DND-41 (cell line): ENCODE data around the gene MYLK4.

Source experiments
- EZH2 ChIP-seq: IDR thresholded peaks from 3 replicates; pipeline ENCODE4 v1.6.1; 2012; ENCODE audit warnings: borderline replicate concordance, low read depth, mild to moderate bottlenecking, moderate library complexity, low read length, inconsistent platforms; ENCODE audit not compliant: severe bottlenecking
- TF ChIP-seq, protein P1 (sequence below): IDR thresholded peaks from 2 replicates; pipeline ENCODE4 v1.5.1; 2012; ENCODE audit warnings: borderline replicate concordance, low read length, moderate library complexity, mild to moderate bottlenecking; ENCODE audit not compliant: poor library complexity, severe bottlenecking; ENCODE audit errors: extremely low read depth

DNA sequence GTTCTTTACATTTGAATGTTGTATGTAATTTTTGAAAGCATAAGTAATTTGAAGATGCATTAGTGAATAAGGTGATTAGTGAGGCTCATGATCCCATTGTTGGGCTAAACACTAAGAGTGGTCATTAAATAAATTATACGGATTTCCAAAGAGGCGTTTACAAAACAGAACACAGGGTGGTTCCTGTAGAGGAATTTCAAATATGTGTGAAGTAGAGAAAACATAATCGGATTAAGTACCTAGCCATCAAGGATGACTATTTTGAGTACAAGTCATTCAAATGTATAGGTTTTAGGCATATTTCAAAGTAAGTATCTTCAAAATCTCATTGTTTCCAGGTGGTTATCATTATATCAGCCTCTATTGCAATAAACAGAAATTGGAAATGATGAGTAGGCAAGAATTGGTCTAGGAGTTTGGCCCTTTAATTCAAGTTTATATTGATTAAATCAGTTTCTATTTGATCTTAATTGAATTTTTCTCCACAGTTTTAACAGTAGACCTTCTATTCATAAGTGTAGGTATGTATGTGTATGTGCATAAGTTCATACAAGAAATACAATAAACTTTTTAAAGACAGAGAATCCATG is 94.8 kb downstream of the MYLK4 start:
- TF ChIP-seq, protein P1, sequence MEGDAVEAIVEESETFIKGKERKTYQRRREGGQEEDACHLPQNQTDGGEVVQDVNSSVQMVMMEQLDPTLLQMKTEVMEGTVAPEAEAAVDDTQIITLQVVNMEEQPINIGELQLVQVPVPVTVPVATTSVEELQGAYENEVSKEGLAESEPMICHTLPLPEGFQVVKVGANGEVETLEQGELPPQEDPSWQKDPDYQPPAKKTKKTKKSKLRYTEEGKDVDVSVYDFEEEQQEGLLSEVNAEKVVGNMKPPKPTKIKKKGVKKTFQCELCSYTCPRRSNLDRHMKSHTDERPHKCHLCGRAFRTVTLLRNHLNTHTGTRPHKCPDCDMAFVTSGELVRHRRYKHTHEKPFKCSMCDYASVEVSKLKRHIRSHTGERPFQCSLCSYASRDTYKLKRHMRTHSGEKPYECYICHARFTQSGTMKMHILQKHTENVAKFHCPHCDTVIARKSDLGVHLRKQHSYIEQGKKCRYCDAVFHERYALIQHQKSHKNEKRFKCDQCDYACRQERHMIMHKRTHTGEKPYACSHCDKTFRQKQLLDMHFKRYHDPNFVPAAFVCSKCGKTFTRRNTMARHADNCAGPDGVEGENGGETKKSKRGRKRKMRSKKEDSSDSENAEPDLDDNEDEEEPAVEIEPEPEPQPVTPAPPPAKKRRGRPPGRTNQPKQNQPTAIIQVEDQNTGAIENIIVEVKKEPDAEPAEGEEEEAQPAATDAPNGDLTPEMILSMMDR, result no peak
- no peak for TF ChIP-seq EZH2
